GM12872 (cell line): ENCODE measurements around the gene PKD1L1.

ENCODE experiments used
- TF ChIP-seq, protein P1 (sequence below): IDR thresholded peaks from 3 replicates; pipeline ENCODE4 v1.5.1; 2011; ENCODE audit warnings: low read depth, mild to moderate bottlenecking, low read length, moderate library complexity; ENCODE audit not compliant: insufficient read depth

Gene PKD1L1

DNA sequence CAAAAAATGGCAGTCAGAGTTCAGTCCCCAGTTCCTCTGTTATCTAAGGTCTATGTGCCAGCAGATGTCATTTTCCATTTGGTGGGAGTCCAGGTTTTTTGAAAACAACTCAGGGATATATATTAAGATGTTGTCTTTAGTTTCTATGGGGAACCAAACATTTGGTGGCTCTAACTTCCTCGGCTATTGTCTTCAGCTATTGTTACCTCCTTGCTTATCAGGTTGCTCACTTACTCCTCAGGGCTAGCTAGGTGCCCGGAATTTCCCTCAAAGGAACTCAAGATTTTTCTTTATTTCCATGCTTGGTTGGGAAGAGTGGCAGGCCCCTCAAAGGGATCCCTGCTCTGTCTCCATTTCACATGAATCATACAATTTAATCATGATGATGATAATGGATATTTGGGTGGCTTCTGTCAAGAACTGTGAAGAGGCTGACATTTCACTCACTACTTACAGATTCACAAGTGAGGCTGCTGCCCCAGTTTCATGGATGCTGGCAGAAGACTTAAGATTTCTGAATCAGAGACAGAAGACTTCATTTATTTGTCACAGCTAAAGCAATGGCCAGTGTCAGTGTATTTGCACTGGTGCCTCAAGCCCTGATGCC is 182.8 kb downstream of the PKD1L1 start:
- TF ChIP-seq, protein P1, sequence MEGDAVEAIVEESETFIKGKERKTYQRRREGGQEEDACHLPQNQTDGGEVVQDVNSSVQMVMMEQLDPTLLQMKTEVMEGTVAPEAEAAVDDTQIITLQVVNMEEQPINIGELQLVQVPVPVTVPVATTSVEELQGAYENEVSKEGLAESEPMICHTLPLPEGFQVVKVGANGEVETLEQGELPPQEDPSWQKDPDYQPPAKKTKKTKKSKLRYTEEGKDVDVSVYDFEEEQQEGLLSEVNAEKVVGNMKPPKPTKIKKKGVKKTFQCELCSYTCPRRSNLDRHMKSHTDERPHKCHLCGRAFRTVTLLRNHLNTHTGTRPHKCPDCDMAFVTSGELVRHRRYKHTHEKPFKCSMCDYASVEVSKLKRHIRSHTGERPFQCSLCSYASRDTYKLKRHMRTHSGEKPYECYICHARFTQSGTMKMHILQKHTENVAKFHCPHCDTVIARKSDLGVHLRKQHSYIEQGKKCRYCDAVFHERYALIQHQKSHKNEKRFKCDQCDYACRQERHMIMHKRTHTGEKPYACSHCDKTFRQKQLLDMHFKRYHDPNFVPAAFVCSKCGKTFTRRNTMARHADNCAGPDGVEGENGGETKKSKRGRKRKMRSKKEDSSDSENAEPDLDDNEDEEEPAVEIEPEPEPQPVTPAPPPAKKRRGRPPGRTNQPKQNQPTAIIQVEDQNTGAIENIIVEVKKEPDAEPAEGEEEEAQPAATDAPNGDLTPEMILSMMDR, result no peak

DNA sequence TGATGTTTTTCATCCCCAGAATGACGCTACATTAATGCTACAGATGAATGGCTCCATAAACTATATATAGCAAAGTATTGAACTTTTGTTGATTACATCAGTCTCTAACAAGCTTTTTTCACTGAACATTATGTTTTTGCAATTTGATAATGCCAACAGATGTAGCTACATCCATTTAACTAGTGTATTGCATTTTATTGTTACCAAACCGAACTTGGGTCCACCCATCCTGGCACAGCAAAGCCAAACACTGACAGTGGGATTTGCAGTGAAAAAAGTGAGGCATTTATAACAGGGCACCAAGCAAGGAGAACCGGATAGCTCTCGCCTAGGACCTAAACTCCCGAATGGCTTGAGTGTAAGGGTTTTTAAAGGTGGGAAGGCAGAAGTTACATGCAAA is 183.5 kb downstream of the PKD1L1 start:
- TF ChIP-seq, protein P1, result no peak

DNA sequence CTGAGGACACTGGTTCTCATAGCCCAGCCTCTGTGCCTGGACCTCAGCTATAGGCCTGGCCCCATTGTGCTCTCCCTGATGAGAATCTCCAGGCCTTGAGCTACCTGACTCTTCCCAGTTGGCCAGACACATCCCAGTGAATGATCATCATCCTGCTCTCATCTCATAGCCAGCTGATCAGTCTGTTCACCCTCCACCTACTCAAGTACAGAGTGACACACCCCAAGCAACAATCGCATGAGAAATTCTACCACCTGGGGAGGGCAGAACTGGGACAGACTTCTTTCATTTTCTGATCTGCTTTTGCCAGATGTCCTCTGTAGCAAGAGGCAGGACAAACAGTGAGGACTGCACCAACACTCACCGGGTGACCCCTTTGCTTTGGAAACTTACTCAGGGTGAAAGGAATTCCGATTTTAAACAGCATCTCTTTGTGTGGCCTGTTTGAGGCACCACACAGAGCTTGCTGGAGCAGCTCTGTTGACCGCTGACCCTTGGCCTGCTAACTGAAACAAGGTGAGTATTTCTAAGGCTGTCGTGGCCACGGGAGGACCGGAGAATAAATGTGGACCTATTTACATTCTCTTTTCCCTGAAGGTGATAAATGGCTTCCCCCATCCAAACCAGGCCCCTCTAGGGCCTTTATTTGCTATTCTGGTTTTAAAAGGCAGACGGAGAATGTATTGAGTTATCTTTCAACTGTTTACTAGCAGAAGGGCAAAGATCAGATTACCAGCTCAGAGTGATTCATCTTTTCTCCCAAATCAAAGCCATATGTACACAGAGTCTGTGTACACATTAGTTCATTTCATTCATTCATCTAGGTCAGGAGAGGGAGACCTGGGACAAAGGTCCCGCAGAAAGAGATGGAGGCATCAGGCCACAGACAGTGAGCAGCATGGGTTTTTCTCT is 184.9 kb downstream of the PKD1L1 start:
- TF ChIP-seq, protein P1, result no peak

DNA sequence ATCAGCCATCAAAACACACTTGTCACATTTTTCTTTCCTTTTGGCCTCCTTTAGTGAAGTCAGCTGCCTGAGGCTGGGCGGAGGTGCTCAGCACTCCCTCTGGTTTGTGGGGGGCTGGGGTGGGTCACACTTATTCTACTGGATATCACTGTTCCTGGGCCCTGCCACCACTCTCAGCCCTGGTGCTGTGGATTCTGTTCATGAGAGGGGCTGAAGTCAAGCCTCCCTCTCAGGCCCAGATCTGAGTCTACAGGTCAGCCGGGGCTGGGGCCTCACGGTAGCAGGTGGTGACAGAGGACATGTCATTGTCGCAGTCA is 185.6 kb downstream of the PKD1L1 start:
- TF ChIP-seq, protein P1, result no peak

DNA sequence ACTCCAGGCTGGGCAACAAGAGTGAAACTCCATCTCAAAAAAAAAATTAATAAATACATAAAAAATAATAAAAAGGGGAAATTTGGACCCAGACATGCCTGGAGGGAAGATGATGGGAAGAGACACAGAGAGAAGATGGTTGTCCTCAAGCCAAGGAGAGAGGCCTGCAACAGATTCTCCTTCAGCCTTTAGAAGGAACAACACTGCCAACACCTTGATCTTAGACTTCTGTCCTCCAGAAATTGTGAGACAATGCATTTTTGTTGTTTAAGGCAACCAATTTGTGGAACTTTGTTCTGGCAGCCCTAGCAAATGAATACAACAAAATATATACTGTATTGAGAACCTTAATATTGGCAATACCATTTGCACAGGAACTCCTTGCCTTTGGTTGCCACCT is 186.1 kb downstream of the PKD1L1 start:
- TF ChIP-seq, protein P1, result no peak

DNA sequence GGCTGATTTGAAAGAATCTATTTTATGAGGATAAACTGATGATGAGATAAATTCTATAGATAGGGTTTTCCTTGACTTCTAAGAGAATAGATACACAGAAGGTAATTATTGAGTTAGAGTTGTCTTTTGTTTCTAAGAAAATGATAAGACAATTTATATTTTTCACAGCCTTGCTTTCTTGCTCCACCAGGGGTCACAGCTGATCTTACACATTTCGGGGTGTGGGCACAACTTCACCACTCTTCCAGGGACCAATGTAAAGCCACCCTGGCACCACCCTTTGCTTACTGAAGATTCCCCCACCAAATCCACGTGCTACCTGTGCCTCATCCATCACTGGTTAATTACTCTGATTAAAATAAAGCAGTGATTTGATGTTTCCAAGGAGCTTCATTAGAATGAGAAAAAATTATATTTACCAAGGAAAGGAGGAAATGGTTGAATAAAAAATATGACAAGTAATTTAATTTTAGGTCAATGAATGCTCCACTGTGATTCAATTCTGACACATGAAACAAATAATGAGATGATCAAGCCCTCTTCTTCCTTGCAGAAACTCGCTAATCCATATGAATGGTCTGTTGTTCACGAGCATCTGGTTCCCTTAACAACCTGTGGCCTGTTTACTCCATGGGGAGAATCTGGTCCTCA is 189.1 kb downstream of the PKD1L1 start:
- TF ChIP-seq, protein P1, result no peak

DNA sequence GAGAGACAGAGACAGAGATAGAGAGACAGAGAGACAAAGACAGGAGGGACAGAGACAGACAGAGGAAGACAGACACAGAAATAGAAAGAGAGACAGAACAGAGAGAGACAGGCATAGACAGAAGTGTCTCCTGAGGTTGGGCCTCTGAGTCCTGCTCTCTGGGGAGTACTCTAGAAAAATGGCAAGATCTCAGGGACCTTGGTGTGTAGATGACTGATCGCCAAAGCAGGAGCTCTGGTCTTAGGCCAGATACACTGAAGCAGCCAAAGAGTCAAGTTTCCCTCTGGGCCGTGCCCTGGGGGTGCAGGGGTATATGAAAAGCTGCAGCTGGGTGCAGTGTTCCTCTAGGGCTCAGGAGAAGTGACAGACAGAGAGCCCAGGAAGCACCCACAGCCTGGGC is 189.7 kb downstream of the PKD1L1 start:
- TF ChIP-seq, protein P1, result no peak
